Activated T-helper 17 cell treated with anti-CD3 and anti-CD28 coated beads, Interleukin-2, amount 50 U/mL, for 72 hours (primary cell): ENCODE data around the gene KSR2. TPM values are rescaled to one million over a fixed set of nuclear protein-coding genes. Genes with fewer than 3 reads are reported as not detected.

Source experiments
- ATAC-seq: fragments of 150-1000 bp; cut with Tn5 transposase; replicated peaks from 2 replicates; pipeline ENCODE4 v1.10.0; 2021; ENCODE audit warnings: mild to moderate bottlenecking, moderate library complexity
- H3K27ac Mint-ChIP-seq: one replicate; pipeline ENCODE4 v1.8.0; 2022; ENCODE audit warnings: mixed read lengths
- H3K27me3 Mint-ChIP-seq: one replicate; pipeline ENCODE4 v1.8.0; 2022; ENCODE audit warnings: mixed read lengths
- H3K36me3 Mint-ChIP-seq: one replicate; pipeline ENCODE4 v1.8.0; 2022; ENCODE audit warnings: low read depth, mild to moderate bottlenecking, mixed read lengths
- H3K4me1 Mint-ChIP-seq: one replicate; pipeline ENCODE4 v1.8.0; 2022; ENCODE audit warnings: mixed read lengths
- H3K4me3 Mint-ChIP-seq: one replicate; pipeline ENCODE4 v1.8.0; 2022; ENCODE audit warnings: mild to moderate bottlenecking, mixed read lengths
- H3K9me3 Mint-ChIP-seq: one replicate; pipeline ENCODE4 v1.8.0; 2022; ENCODE audit warnings: mixed read lengths
- total RNA-seq, 2 donors: library from RNA; stranded (reverse); gene quantifications; one replicate each; pipeline ENCODE4 v1.2.3, GENCODE V29; 2022

The KSR2 gene
- total RNA-seq, 2 donors from 2014 or later = 0.06 to 0.93 TPM

DNA sequence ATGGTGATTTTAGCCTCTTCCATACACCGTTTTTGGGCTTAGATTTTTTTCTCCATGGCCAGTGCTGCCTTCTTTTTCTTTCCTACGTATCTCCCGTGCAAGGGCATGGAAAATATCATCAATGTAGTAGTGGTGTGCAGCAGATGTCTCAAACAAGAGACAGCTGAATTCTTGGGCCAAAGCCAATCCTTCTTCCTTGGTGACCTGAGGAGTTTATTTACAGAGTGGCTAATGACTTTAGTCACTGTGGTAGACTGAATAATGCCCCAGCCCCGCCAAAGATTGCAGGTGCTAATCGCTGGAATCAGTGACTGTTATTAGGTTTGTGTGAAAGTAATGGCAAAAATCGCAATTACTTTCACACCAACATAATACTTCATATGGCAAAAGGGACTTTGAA, 371.8 kb downstream of the KSR2 start:
- no peak overlapping the region for H3K27ac Mint-ChIP-seq
- ATAC-seq = no peak
- peaks cover 6% of the 10 kb centered on the region for H3K9me3 Mint-ChIP-seq
- no peaks in the 10 kb centered on the region for H3K4me1 Mint-ChIP-seq
- no peaks in the 10 kb centered on the region for H3K27me3 Mint-ChIP-seq
- H3K4me3 Mint-ChIP-seq = no peak overlapping the region
- no peaks in the 10 kb centered on the region for H3K36me3 Mint-ChIP-seq

DNA sequence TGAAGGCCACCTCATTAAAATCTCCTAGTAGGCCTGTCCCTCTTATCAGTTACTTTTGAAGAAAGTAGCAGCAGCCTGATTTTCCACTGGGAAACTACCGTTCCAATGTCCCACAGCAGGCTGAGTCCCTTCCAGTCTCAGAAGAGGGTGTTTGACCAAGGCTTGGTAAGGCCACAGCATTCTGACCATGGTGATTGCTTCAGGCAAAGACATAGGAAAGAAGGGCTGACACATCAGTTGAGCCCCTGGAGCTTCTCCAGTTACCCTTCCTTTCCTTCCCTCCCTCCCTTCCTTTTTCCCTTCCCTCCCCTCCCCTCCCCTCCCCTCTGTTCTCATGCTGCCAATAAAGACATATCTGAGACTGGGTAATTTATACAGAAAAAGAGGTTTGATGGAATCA, 373.0 kb downstream of the KSR2 start:
- Mint-ChIP-seq H3K36me3 (no peaks in the 10 kb centered on the region), H3K9me3 (peaks cover 12% of the 10 kb centered on the region), H3K27ac (no peak overlapping the region), H3K4me1 (no peaks in the 10 kb centered on the region), H3K27me3 (no peaks in the 10 kb centered on the region), H3K4me3 (no peak overlapping the region)
- no peak for ATAC-seq

DNA sequence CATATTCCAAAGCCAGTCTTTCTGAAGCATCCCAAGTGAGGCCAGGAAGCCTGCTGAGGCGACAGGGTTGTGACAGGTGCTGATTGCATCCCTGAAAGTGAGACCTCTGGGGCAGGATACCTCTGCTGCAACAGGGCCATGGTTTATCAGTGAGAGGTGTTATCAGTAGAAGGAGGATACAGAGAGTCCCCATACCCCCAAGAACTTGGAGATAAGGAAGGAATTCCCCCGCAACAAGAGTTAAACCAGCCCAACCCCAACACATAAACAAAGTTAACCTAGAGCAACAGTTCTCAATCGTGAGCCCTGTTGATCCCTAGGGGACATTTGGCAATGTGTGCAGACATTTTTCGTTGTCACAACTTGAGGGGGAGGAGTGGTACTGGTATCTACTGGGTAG, 374.3 kb downstream of the KSR2 start:
- ATAC-seq = no peak
- no peaks in the 10 kb centered on the region for H3K4me1 Mint-ChIP-seq
- H3K27me3 Mint-ChIP-seq = no peaks in the 10 kb centered on the region
- no peaks in the 10 kb centered on the region for H3K36me3 Mint-ChIP-seq
- no peak overlapping the region for H3K27ac Mint-ChIP-seq
- H3K9me3 Mint-ChIP-seq = peaks cover 12% of the 10 kb centered on the region
- H3K4me3 Mint-ChIP-seq = no peak overlapping the region

DNA sequence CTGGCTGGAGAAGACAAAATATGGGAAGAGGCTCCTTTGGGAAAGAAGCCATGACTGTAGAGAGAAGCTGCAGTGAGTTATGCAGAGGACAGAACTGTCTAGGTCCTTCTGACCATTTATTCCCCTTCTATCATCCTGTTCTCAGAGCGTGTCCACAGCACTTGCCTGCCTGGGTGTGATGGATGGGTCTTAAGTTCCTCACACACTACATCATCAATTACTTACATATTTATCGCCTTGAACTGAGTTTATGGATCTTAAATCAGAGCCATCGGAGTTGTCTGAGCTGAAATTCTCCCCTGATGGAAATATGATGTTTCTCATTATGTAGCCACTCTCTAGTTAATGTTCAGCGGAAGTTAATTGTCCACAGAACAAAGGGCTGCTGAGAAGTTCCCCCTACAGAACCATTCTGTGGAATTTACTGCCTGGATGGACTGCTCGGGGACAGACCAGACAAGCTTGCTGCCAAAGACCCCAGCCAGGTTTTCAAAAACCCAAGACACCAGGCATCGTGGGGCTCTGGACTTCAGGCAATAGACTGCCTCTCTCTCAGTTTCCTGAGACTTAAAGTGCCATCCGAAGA, 374.9 kb downstream of the KSR2 start:
- H3K27me3 Mint-ChIP-seq = no peaks in the 10 kb centered on the region
- no peak for ATAC-seq
- H3K9me3 Mint-ChIP-seq = peaks cover 12% of the 10 kb centered on the region
- no peak overlapping the region for H3K27ac Mint-ChIP-seq
- H3K4me1 Mint-ChIP-seq = no peaks in the 10 kb centered on the region
- H3K36me3 Mint-ChIP-seq = no peaks in the 10 kb centered on the region
- H3K4me3 Mint-ChIP-seq = no peak overlapping the region

DNA sequence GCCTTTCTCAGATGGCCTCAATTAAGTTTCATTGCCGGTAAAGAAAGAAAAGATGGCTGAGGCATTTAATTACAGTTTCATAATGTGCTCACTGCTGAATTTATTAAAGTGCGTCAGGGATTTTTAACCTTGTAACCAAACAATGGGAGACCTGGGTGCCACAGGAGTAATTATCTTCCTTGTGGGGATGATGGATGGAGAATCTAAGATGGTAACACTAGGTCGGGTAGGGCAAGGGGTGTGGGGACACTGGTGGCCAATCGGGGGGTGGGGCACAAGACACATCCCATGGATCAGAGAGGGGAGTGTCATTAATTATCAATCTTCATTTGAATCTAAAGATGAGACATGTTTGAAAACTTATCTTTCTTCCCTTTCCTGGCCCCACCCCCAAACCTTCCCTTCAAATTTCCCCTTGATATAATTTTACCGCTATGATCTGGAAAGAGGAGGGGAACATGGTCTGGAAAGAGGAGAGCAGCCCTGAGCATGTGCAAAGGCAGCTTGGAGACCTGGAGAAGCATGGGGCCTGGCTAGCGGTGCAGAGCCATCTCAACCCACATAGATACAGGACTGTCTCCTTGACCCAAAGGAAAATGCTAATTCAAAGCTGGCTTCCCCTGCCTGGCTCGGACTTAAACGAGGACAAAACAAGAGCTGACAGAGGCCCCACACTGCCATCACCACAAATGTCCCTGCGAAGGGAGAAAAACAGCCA, 376.0 kb downstream of the KSR2 start:
- ATAC-seq = no peak
- Mint-ChIP-seq H3K4me3 (no peak overlapping the region), H3K36me3 (no peaks in the 10 kb centered on the region), H3K27me3 (no peaks in the 10 kb centered on the region), H3K4me1 (no peaks in the 10 kb centered on the region), H3K27ac (no peak overlapping the region), H3K9me3 (peaks cover 12% of the 10 kb centered on the region)

DNA sequence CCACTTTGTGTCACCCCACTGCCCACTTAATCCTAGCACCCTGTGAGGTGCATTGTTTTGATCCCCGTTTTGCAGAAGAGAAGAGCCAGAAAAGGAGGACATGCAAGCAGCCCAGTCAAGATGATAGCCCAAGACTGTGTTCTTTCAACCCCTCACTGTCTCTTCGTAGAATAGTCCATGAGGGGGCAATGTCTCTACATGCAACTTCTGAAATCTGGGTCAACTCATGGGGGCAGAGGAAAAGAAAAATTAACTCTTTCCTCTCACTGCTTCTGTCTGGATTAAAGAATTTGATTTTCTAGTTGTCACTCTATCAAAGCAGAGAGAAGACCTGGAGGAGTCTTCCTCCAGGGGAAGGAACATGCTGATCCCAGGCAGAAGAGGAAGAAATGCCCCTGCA, 377.8 kb downstream of the KSR2 start:
- no peaks in the 10 kb centered on the region for H3K4me1 Mint-ChIP-seq

DNA sequence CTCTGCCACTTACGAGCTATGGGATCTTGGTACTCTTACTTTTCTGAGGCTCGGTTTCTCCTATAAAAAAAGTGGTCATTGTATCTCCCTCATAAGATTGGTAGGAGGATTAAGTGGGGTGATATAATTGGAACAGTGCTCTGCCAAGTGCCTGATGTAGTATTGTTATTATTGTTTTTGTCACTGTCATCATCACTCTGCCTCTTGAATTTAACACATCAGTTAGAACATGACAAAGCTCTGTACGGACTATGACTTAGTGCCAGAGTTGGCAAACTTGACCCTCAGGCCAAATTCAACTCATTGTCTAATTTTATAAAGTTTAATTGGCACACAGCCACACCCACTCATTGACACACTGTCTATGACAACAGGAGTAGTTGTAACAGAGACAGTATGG, 378.4 kb downstream of the KSR2 start:
- H3K4me1 Mint-ChIP-seq = no peaks in the 10 kb centered on the region

More for the DNA sequence above, 377.8 kb downstream of the KSR2 start:
- Mint-ChIP-seq H3K4me3 (no peak overlapping the region), H3K27me3 (peaks cover 4% of the 10 kb centered on the region), H3K36me3 (no peaks in the 10 kb centered on the region), H3K9me3 (peaks cover 6% of the 10 kb centered on the region), H3K27ac (no peak overlapping the region)
- no peak for ATAC-seq

DNA sequence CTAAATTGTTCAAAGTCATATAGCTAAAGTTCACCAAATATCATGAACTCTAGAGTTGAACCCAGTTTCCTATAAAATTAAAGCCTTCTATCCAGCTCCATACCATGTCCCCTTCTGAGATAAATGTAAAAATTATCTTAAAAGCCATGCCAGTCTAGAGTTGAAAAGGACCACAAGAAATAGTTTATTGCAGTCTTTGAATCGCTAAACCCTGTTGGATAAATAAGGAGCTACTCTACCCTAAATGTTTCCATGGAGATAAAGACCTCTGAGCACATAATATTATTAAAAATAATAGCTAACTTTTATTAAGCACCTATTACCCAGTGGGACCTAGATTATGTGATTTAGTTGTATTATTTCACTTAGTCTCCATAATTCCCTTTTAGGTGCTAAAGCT, 379.8 kb downstream of the KSR2 start:
- Mint-ChIP-seq H3K27me3 (peaks cover 6% of the 10 kb centered on the region), H3K27ac (no peak overlapping the region), H3K9me3 (peaks cover 6% of the 10 kb centered on the region), H3K4me1 (no peaks in the 10 kb centered on the region), H3K4me3 (no peak overlapping the region), H3K36me3 (no peaks in the 10 kb centered on the region)
- no peak for ATAC-seq

More for the DNA sequence above, 378.4 kb downstream of the KSR2 start:
- no peak for ATAC-seq
- Mint-ChIP-seq H3K9me3 (peaks cover 6% of the 10 kb centered on the region), H3K36me3 (no peaks in the 10 kb centered on the region), H3K27me3 (peaks cover 6% of the 10 kb centered on the region), H3K27ac (no peak overlapping the region), H3K4me3 (no peak overlapping the region)

DNA sequence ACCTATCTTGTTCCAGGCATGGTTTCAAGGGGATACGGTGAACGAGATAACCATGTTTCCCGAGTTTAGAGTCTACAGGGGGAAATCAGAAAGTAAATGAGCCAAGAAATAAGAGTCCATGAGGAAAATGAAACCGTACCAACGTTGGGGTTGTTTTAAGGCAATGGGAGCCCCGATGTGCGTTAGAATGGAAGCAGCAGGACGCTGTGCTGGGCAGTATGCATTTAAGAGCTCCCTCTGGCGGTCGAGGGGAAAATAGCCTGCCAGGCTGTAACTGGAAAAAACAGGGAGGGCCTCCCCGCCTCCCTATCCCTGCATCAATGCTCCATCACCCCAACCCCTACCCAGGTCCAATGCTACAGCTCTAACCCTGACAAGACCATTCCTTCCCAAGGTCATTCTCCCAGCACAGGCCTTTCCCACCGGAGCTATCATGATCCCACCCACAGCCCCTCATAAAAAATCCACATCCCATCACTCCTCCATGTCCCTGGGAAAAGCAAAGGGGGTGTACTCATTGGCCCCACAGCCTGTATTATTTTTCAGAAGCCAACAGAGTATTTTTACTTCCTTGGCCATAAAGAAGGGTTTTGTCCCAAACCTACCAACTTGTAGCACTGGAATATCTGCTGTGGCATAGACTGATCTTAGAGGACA, 381.0 kb downstream of the KSR2 start:
- Mint-ChIP-seq H3K27me3 (peaks cover 6% of the 10 kb centered on the region), H3K27ac (no peak overlapping the region), H3K4me3 (no peak overlapping the region), H3K9me3 (peaks cover 6% of the 10 kb centered on the region), H3K4me1 (no peaks in the 10 kb centered on the region), H3K36me3 (no peaks in the 10 kb centered on the region)
- ATAC-seq = no peak

DNA sequence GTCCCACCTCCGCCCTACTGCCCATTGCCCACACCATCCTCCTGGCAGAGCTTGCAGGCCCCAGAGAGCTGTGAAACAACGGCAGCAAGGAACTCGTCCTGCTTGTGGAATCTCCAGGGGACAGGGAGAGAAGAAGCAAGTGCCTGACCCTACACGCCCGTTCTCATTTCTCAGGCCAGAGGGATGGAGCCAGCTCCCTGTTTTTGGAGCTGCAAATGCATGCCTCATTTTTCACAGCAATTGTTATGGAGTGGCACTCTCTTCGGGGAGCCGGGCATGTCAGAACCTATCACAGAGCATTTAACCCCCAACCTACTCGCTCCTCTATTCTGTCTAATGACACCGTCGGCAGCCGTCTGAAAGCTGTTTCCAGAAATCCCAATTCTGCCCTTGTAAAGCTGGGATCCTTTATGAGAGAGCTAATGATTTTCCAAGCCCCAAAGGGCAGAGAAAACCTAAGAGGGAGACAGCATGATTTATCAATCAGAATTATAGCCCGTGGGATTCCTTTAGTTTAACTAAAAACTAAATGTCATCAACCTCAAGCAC, 385.0 kb downstream of the KSR2 start:
- no peak overlapping the region for H3K27ac Mint-ChIP-seq
- H3K36me3 Mint-ChIP-seq = no peaks in the 10 kb centered on the region
- H3K27me3 Mint-ChIP-seq = peaks cover 6% of the 10 kb centered on the region
- no peak overlapping the region for H3K4me3 Mint-ChIP-seq
- H3K9me3 Mint-ChIP-seq = no peaks in the 10 kb centered on the region
- ATAC-seq = no peak
- no peaks in the 10 kb centered on the region for H3K4me1 Mint-ChIP-seq

DNA sequence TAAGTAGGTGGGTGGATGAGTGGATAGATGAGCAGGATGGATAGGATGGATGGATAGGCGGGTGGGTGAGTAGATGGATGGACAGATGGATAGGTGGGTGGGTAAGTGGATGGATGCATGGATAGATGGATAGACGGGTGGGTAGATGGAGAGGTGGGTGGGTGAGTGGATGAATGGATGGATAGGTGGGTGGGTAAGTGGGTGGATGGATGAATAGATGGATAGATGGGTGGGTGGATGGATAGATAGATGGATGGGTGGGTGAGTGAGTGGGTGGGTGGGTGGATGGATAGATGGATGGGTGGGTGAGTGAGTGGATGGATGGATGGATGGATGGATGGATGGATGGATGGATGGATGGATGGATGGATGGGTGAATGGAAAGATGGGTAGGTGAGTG, 385.7 kb downstream of the KSR2 start:
- Mint-ChIP-seq H3K27me3 (peaks cover 6% of the 10 kb centered on the region), H3K4me3 (no peak overlapping the region), H3K27ac (no peak overlapping the region), H3K36me3 (no peaks in the 10 kb centered on the region), H3K4me1 (no peaks in the 10 kb centered on the region), H3K9me3 (no peaks in the 10 kb centered on the region)
- ATAC-seq = no peak

DNA sequence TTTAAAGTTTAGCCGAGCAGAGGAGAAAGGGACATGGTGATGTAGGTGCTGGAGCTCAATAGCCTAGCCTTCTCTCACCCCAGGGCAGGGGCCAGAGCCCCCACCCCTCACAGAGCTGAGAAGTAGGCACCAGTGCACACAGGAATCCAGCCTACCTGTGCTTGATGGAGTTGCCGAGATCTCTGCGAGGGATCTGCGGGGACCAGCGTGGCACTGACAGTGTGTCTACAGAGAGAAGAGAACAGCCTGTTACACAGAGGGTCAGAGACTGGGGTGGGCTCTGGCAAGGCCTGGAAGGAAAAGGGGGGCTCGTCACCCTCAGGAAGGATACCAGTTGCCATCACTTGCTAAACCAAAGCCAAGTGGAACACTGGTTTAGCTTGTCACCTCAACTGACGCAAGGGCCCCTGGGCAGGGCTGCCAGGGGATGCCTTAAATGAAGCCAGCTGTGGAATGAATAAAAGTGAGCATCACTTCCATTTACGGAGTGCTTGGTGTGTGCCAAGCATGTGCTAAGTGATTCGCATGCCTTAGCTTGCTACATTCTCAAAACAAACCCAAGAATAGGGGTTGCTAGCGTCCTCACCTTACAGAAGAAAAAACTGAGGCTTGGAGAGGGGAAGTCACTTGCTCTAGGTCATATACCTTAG, 386.5 kb downstream of the KSR2 start:
- no peaks in the 10 kb centered on the region for H3K36me3 Mint-ChIP-seq
- no peak overlapping the region for H3K4me3 Mint-ChIP-seq
- no peaks in the 10 kb centered on the region for H3K4me1 Mint-ChIP-seq
- no peaks in the 10 kb centered on the region for H3K9me3 Mint-ChIP-seq
- ATAC-seq = no peak
- peaks cover 6% of the 10 kb centered on the region for H3K27me3 Mint-ChIP-seq
- no peak overlapping the region for H3K27ac Mint-ChIP-seq

DNA sequence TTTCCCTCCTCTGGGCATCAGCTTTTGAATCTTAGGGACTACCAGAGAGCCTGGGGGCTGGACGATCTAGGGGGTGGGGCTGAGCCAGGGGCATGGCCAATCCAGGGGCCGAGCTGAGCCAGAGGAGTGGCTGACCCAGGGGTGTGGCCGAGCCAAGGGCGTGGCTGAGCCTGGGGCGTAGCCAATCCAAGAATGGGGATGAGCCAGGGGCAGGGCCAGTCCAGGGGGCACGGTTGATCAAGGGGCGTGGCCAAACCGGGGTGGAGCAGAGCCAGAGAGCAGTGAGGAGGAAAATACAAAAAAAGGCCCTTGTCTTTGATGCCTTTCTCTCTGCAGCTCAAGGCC, 388.1 kb downstream of the KSR2 start:
- no peak overlapping the region for H3K4me3 Mint-ChIP-seq
- no peaks in the 10 kb centered on the region for H3K36me3 Mint-ChIP-seq
- peak; percentile 43 for ATAC-seq
- no peaks in the 10 kb centered on the region for H3K27me3 Mint-ChIP-seq
- H3K4me1 Mint-ChIP-seq = no peaks in the 10 kb centered on the region
- H3K9me3 Mint-ChIP-seq = no peaks in the 10 kb centered on the region
- no peak overlapping the region for H3K27ac Mint-ChIP-seq

DNA sequence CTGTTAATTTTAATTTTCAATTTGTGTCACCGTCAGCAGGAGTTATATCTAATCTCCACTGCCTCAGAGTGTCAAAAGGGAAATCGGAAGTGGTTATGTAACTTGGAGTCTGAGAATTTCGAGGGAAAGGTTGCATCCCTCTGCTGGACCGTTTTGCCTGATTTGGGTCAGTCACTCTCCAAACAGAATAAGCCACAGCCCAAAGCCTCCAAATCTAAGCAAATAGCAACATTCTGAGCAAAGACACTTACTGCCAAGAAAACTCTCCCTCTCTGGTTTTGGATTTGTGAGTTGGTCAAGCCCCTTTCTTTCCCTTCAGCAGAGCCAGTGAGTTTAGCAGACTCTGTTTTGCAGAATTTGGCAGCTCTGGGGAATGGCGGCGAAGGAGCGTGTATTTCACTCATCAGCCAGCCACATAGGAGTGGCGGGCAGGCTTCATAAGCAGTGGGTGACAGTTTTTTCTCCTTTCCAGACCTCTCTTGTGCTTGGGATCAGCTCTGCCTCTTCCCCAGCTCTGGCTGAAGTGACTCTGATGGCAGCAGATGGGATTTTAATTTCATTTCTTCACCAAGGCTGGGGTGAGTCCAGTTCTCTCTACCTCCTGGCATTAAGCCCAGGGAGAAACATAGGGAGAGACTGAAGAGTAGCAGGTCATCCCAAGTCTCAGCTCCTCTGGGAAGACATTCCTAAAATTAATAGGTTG, 388.6 kb downstream of the KSR2 start:
- Mint-ChIP-seq H3K4me3 (no peak overlapping the region), H3K27ac (no peak overlapping the region), H3K9me3 (no peaks in the 10 kb centered on the region), H3K36me3 (no peaks in the 10 kb centered on the region), H3K4me1 (no peaks in the 10 kb centered on the region), H3K27me3 (no peaks in the 10 kb centered on the region)
- ATAC-seq = no peak
